A673 (cell line): ENCODE results near the gene RAB1B. TPM values are rescaled to one million over a fixed set of nuclear protein-coding genes. Genes with fewer than 3 reads are reported as not detected.

Source experiments
- BruUV-seq: library from RNA; stranded (reverse); fragments of 400-500 nt; replicated peaks from 2 replicates; lab custom pipeline; 2021; lab: Mats Ljungman, UMichigan
- CTCF ChIA-PET: fragments of 300-600 bp; sonication (Branson Sonifier 250); formaldehyde crosslinking; loops from one replicate; lab custom pipeline; 2022; ENCODE audit warnings: antibody characterized with exemption; lab: Charles Lee
- POLR2A ChIA-PET: fragments of 300-600 bp; sonication (Branson Sonifier 250); formaldehyde crosslinking; loops from one replicate; lab custom pipeline; 2022; ENCODE audit warnings: antibody characterized with exemption; ENCODE audit not compliant: low non-redundant PET; lab: Charles Lee
- DNase-seq: peaks from one replicate; pipeline ENCODE4 v3.0.0-alpha.2; 2015; ENCODE audit warnings: low spot score
- H3K27ac ChIP-seq: fragments of 200-600 bp; sonication (generic); 2 replicates; pipeline ENCODE4 v1.5.1; 2016; ENCODE audit warnings: mixed run types, low read depth, mild to moderate bottlenecking, mixed read lengths, antibody characterized with exemption, low read length; ENCODE audit not compliant: poor library complexity, severe bottlenecking
- H3K27me3 ChIP-seq: fragments of 200-600 bp; sonication (generic); replicated peaks from 2 replicates; pipeline ENCODE4 v1.6.1; 2017; ENCODE audit warnings: mixed run types, low read depth, mild to moderate bottlenecking, mixed read lengths, antibody characterized with exemption, low read length; ENCODE audit not compliant: insufficient read depth, poor library complexity
- H3K36me3 ChIP-seq: fragments of 200-600 bp; sonication (generic); 2 replicates; pipeline ENCODE4 v1.6.1; 2016; ENCODE audit warnings: mixed run types, mild to moderate bottlenecking, mixed read lengths, antibody characterized with exemption, low read length; ENCODE audit not compliant: insufficient read depth, poor library complexity, severe bottlenecking
- H3K4me1 ChIP-seq: fragments of 200-600 bp; sonication (generic); 2 replicates; pipeline ENCODE4 v1.6.1; 2017; ENCODE audit warnings: mixed run types, mild to moderate bottlenecking, mixed read lengths, antibody characterized with exemption, low read length; ENCODE audit not compliant: insufficient read depth, poor library complexity, severe bottlenecking
- H3K4me3 ChIP-seq: fragments of 200-600 bp; sonication (generic); 2 replicates; pipeline ENCODE4 v1.5.1; 2016; ENCODE audit warnings: low read depth, mixed run types, mild to moderate bottlenecking, mixed read lengths, low read length; ENCODE audit not compliant: poor library complexity, severe bottlenecking
- H3K9me3 ChIP-seq: fragments of 200-600 bp; sonication (generic); 2 replicates; pipeline ENCODE4 v1.6.1; 2016; ENCODE audit warnings: mixed run types, low read depth, mild to moderate bottlenecking, mixed read lengths, antibody characterized with exemption, low read length; ENCODE audit not compliant: poor library complexity, severe bottlenecking
- EZH2 ChIP-seq: fragments of 200-600 bp; sonication (generic); IDR thresholded peaks from 2 replicates; pipeline ENCODE4 v1.6.1; 2017; ENCODE audit warnings: borderline replicate concordance, low read depth, mild to moderate bottlenecking, mixed read lengths, antibody characterized with exemption, low read length; ENCODE audit not compliant: poor library complexity, severe bottlenecking
- intact Hi-C: fragments of 100-400 bp; cut with micrococcal nuclease; formaldehyde crosslinking; loops from one replicate; pipeline ENCODE4 v1.10.0; 2022; ENCODE audit not compliant: unreplicated experiment
- total RNA-seq: library from RNA; stranded (reverse); gene quantifications from 2 replicates; pipeline ENCODE4 v1.2.3, GENCODE V29; 2021
- TF ChIP-seq, protein P1 (sequence below): fragments of 300-800, 200-600 bp; sonication (generic); conservative IDR thresholded peaks from 2 replicates; pipeline ENCODE4 v1.5.1; 2017; ENCODE audit warnings: low read depth, mild to moderate bottlenecking, antibody characterized with exemption, low read length, moderate library complexity, mixed read lengths

The RAB1B gene
- total RNA-seq, 1 experiment from 2014 or later = 186 TPM

DNA sequence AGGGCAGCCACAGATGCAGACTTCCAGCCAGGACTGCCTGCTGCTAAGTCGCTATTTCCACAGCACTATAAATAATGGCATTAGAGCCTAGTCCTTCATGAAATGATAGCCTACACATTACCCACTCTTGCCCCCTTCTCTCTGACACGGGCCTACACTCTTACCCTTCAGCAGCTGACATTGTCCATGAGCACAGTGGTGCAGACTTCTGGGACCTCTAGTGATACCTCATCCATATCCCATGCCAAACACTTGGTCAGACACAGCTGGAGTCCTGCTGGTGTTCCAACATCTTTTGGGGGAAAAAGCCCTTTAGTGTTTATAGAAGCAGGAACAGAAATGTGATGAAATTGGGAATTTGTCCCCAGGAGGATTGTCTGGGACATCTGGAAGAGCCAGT lies 43.4 kb upstream of the RAB1B start:
- intact Hi-C loops = no loop called here
- Histone ChIP-seq H3K36me3 (no peaks in the 10 kb centered on the region), H3K27me3 (no peaks in the 10 kb centered on the region), H3K27ac (no peak overlapping the region), H3K4me1 (peaks cover 9% of the 10 kb centered on the region), H3K9me3 (no peaks in the 10 kb centered on the region), H3K4me3 (no peak overlapping the region)
- no peak for DNase-seq
- BruUV-seq = no TSS peak
- TF ChIP-seq EZH2 = no peak
- TF ChIP-seq, protein P1, sequence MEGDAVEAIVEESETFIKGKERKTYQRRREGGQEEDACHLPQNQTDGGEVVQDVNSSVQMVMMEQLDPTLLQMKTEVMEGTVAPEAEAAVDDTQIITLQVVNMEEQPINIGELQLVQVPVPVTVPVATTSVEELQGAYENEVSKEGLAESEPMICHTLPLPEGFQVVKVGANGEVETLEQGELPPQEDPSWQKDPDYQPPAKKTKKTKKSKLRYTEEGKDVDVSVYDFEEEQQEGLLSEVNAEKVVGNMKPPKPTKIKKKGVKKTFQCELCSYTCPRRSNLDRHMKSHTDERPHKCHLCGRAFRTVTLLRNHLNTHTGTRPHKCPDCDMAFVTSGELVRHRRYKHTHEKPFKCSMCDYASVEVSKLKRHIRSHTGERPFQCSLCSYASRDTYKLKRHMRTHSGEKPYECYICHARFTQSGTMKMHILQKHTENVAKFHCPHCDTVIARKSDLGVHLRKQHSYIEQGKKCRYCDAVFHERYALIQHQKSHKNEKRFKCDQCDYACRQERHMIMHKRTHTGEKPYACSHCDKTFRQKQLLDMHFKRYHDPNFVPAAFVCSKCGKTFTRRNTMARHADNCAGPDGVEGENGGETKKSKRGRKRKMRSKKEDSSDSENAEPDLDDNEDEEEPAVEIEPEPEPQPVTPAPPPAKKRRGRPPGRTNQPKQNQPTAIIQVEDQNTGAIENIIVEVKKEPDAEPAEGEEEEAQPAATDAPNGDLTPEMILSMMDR = no peak
- ChIA-PET CTCF (no interaction called here), POLR2A (no interaction called here)

DNA sequence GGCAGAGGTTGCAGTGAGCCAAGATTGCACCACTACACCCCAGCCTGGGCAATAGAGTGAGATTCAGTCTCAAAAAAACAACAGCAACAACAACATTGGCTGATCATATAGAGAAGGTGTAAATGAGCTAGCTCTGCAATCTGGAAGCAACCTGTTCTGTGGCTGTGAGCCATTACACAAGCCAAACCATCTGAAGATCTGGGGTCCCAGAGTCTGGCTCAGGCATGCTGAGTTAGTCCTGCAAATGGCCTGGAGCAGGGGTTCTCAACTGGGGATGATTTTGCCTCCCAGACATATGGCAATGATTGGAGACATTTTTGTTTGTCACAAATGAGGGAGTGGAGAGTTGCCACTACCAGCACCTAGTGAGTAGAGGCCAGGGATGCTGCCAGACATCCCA lies 42.3 kb upstream of the RAB1B start:
- POLR2A ChIA-PET = no interaction called here
- no peak for DNase-seq
- Histone ChIP-seq H3K36me3 (no peaks in the 10 kb centered on the region), H3K27me3 (no peaks in the 10 kb centered on the region), H3K9me3 (no peaks in the 10 kb centered on the region), H3K27ac (no peak overlapping the region), H3K4me3 (no peak overlapping the region), H3K4me1 (peaks cover 9% of the 10 kb centered on the region)
- BruUV-seq = no TSS peak
- TF ChIP-seq EZH2 = no peak
- TF ChIP-seq, protein P1 = no peak
- intact Hi-C loops = no loop called here
- CTCF ChIA-PET = interaction anchor here (0.6 kb wide), 2 partner anchors 45 to 499 kb away, joined by 3 to 5 read pairs; no protein-coding TSS in a partner anchor

DNA sequence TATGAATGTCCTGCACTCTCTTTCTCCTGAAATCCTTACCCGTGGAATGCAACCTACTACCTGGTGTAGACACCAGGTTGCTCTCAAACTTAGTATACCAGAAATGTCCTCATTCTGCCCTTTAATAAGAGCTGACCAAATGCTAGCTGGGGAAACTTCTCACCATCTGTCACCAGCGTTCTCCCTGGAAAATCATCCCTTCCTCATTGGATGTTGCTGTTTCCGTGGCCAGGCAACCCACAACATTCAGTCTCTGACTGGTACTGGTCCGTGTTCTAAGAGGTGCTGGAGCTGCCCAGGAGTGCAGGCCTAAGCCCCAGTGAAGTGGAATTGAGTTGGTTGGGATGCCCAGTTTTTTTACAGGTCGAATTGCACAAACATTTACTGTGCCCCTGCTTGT lies 40.7 kb upstream of the RAB1B start:
- no peak for DNase-seq
- no TSS peak for BruUV-seq
- POLR2A ChIA-PET = no interaction called here
- CTCF ChIA-PET = no interaction called here
- intact Hi-C loops = no loop called here
- Histone ChIP-seq H3K36me3 (peaks cover 8% of the 10 kb centered on the region), H3K9me3 (no peaks in the 10 kb centered on the region), H3K27ac (no peak overlapping the region), H3K4me1 (peaks cover 9% of the 10 kb centered on the region), H3K4me3 (no peak overlapping the region), H3K27me3 (no peaks in the 10 kb centered on the region)
- TF ChIP-seq, protein P1 = no peak
- TF ChIP-seq EZH2 = no peak
